Motor neuron (in vitro differentiated cells): ENCODE results near the gene MAP4K3. TPM values are rescaled to one million over a fixed set of nuclear protein-coding genes. Genes with fewer than 3 reads are reported as not detected.

Experiments used
- ATAC-seq, 8 experiments: fragments of 200-7000 bp; cut with Tn5 transposase; replicated peaks in 6 of 8; 2 replicates each; pipeline ENCODE4 v1.8.0; 2021; ENCODE audit warnings: mild to moderate bottlenecking in 8 of 8, moderate library complexity in 8 of 8
- H3K27ac ChIP-seq, 2 donors: fragments of 250-450 bp; sonication (Bioruptor Pico); 2 replicates each; pipeline ENCODE4 v1.9.0; 2021; ENCODE audit warnings: antibody characterized with exemption in 2 of 2, mild to moderate bottlenecking in 2 of 2, moderate library complexity in 1 of 2
- H3K4me1 ChIP-seq, 2 donors: fragments of 250-450 bp; sonication (Bioruptor Pico); replicated peaks in 1 of 2; 2 replicates each; pipeline ENCODE4 v1.6.1; 2021; ENCODE audit warnings: antibody characterized with exemption in 2 of 2, mild to moderate bottlenecking in 2 of 2, moderate library complexity in 1 of 2
- H3K4me3 ChIP-seq, 5 donors: fragments of 250-450 bp; sonication (Bioruptor Pico); 2 replicates each; pipeline ENCODE4 v1.9.0; 2021; ENCODE audit warnings: antibody characterized with exemption in 5 of 5, mild to moderate bottlenecking in 5 of 5, moderate library complexity in 4 of 5
- WGBS, 10 experiments: fragments of 450-650 bp; shearing (Covaris generic); methylation state at CpG; one replicate each; pipeline ENCODE4 v1.0.0; 2022; 5-methylcytosine and 5-hydroxymethylcytosine counted together
- in situ Hi-C, 9 experiments: fragments of 400-800 bp; cut with MboI; loops; one replicate each; pipeline ENCODE4 v1.15.0; 2021; ENCODE audit warnings: low sequenced_read_pairs in 9 of 9, low pct_unique_long_range_greater_than_20kb in 2 of 9; ENCODE audit not compliant: unreplicated experiment in 9 of 9
- total RNA-seq, 8 experiments: library from RNA; unstranded; fragments of 300-600 nt; gene quantifications; 2 replicates each; pipeline versions ENCODE4 v1.2.3 to v1.2.4, GENCODE V29; 2022

MAP4K3 gene
- total RNA-seq, 8 experiments from 2014 or later: 24.3 to 131 (median 31.4) TPM

DNA sequence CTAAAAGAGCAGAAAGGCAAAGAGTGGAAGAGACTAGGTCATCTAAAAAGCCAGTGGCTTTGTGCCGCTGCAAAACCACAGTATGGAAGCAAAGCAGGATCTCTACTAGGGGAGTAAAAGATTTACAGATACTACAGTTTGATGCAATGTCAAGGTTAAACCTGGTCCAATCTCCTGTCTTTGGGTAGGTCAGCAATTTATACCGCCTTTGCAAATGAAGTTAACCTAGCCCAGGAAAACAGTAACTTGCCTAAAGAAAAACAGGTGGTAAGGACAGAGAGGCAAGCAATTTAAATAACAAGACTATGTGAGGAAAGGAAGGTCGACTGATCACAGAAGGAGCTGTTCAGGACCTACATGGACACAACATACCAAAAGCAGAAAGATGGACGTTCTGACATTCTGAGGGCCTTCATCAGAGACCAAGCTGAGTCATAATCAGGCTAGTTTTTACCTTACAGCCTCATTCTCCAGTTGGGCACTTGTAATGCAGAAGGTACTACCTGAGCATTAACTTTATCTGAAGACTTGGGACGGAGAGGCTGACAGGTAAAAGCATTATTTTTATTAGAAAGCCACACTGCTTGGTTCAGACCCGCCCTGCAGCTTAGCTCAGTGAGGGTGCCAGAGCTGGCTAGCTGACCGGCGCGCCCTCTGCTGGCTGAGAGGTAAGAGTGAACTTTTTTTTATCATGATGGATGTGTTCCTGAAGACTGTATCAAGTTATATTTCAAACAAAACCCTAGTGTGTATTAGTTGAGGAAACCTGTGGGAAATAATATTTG lies 209.3 kb downstream of the MAP4K3 start:
- 0 to 60% (median 36%) methylated on average over 1 to 8 of the region's 9 CpGs; no CpG with 5 or more reads in 1 of the 10 experiments for WGBS, 10 experiments
- peak; percentile 73 to 92 (median 86) for ATAC-seq
- Histone ChIP-seq H3K4me3 (peak overlapping the region in 1 of 5 donors; percentile 8), H3K27ac (no peak overlapping the region), H3K4me1 (no peaks in the 10 kb centered on the region)
- in situ Hi-C loops: loop anchor here in 7 of 9 experiments (10.0 to 25.0 kb wide), 5 partner anchors 113 to 291 kb away; partner anchors contain the start of gene SOS1 (in 1 of the 7)

DNA sequence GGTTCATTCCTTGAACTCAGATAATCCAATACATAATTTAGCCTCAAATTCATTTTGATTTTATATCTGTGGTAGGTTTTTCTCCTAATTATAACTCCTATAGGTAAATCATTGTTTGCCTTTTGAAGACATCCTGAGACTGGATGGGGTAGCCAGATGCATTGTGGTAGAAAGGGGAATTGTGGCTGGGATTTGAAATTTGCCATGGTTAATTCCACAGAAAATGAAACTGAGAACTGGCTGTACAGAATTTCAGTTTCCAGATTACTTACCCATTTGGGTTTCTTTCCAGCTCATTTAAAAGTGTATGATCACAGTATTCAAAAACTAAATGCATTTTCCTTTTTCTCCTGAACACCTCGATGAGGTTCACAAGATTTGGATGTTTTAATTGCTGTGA lies 211.5 kb downstream of the MAP4K3 start:
- no peaks in the 10 kb centered on the region for H3K4me1 ChIP-seq
- WGBS, 10 experiments: 38 to 100% (median 79%) methylated on average over 1 of the region's 1 CpG; no CpG with 5 or more reads in 2 of the 10 experiments
- H3K27ac ChIP-seq: no peak overlapping the region
- ATAC-seq: no peak
- in situ Hi-C loops: loop anchor here in 7 of 9 experiments (10.0 to 25.0 kb wide), 5 partner anchors 111 to 288 kb away; partner anchors contain the start of gene SOS1 (in 1 of the 7)
- no peak overlapping the region for H3K4me3 ChIP-seq

- Histone ChIP-seq H3K4me1 (no peaks in the 10 kb centered on the region), H3K27ac (no peak overlapping the region), H3K4me3 (no peak overlapping the region)
- no peak for ATAC-seq
- 67 to 100% (median 78%) methylated on average over 1 of the region's 1 CpG for WGBS, 10 experiments
- in situ Hi-C loops: loop anchor here in 2 of 9 experiments (10.0 to 25.0 kb wide), 3 partner anchors 109 to 162 kb away; no protein-coding TSS in a partner anchor
Observed at GRCh38 chr2:39223909-39224308, 213.2 kb downstream of the MAP4K3 start.

DNA sequence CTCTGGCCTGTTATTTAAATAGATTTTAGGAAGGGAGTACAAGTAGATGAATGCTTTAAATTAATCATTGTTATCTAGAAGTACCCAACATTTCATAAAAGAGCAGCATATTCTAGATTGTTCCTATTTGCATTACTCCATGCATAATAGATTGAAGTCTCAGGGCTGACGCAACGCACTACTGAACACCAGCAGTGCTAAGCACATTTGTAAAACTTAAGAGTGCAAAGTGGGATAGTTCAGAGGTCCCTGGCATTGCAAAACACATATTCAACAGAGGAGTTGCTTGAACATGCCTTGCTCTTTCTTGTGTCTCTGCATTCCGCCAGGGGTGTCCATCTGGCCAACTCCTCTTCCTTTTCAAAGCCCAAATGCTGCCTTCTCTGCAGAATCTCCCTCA lies 215.6 kb downstream of the MAP4K3 start:
- no peak overlapping the region for H3K4me3 ChIP-seq
- H3K4me1 ChIP-seq: no peaks in the 10 kb centered on the region
- ATAC-seq: peak in 3 of 8 experiments; percentile 42 to 93 (median 66)
- in situ Hi-C loops: loop anchor here in 2 of 9 experiments (10.0 to 25.0 kb wide), 3 partner anchors 107 to 159 kb away; no protein-coding TSS in a partner anchor
- WGBS, 10 experiments: 73 to 100% (median 90%) methylated on average over 1 to 3 of the region's 3 CpGs; no CpG with 5 or more reads in 3 of the 10 experiments
- no peak overlapping the region for H3K27ac ChIP-seq

GRCh38 chr2:39220136-39220535 lies 216.9 kb downstream of the MAP4K3 start:
- Histone ChIP-seq H3K27ac (no peak overlapping the region), H3K4me3 (no peak overlapping the region), H3K4me1 (no peaks in the 10 kb centered on the region)
- ATAC-seq: no peak
- 74 to 100% (median 84%) methylated on average over 1 to 2 of the region's 2 CpGs; no CpG with 5 or more reads in 4 of the 10 experiments for WGBS, 10 experiments
- in situ Hi-C loops: loop anchor here in 2 of 9 experiments (10.0 to 25.0 kb wide), 3 partner anchors 105 to 158 kb away; no protein-coding TSS in a partner anchor

GRCh38 chr2:39218391-39218790 lies 218.7 kb downstream of the MAP4K3 start:
- 80 to 100% (median 95%) methylated on average over 1 to 5 of the region's 5 CpGs; no CpG with 5 or more reads in 6 of the 10 experiments for WGBS, 10 experiments
- H3K4me3 ChIP-seq: no peak overlapping the region
- in situ Hi-C loops: loop anchor here in 1 of 9 experiments (25.0 kb wide), 1 partner anchor 156 kb away; no protein-coding TSS in a partner anchor
- no peaks in the 10 kb centered on the region for H3K4me1 ChIP-seq
- ATAC-seq: no peak
- H3K27ac ChIP-seq: no peak overlapping the region

DNA sequence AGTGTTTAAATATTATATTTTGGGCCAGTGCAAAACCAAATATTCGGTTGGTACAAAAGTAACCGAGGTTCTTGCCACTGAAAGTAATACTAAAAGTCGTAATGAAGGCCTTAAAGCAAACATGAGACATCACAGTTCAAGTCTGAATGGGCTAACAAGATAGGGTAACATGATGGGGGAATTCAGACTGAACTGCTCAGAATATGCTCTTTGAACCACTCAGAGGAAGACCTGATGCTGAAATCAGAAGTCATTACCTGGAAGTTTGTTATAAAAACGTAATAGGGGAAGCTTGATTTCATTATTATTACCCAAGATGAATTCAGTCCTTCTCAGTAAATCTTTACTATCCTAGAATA lies 219.9 kb downstream of the MAP4K3 start:
- in situ Hi-C loops: loop anchor here in 1 of 9 experiments (25.0 kb wide), 1 partner anchor 155 kb away; no protein-coding TSS in a partner anchor
- Histone ChIP-seq H3K27ac (no peak overlapping the region), H3K4me3 (no peak overlapping the region), H3K4me1 (no peaks in the 10 kb centered on the region)
- no peak for ATAC-seq
- 48 to 81% (median 73%) methylated on average over 2 to 4 of the region's 4 CpGs; no CpG with 5 or more reads in 2 of the 10 experiments for WGBS, 10 experiments

DNA sequence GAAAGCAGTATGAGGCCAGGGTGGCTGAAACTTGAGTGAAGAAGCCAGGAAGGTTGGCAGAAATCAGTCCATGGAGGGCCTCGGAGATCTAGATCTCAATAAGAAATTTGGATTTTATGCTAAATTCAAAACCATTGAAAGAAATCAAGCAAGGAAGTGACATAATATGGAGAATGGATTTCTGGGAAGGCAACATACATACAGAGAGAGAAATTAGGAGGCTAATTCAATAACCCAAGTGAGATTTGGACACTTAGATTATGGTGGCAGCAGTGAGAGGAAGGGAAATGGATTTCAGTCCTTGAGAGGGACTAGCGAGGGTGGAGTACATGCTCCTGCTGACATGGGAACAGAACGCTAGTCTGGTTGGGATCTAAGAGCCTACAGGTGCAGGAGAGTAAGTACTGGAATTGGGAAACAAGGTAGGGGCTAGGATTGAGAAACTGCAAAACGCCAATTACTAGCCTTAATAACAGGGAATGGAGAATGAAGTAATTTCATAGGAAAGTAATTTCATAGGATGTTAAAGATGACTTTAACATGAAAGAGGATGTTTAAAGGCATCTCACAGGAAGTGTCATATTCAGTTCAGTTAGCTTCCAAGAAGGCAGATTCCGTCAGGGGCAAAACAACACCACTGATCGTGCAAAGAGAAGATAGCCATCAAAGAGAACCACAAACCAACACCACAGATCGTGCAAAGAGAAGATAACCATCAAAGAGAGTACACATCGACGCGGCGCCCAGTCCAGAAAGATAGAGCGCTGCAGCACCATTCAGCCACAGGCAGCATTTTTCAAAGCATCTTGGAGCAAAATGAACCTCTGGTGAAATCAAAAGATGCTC lies 220.5 kb downstream of the MAP4K3 start:
- no peak overlapping the region for H3K4me3 ChIP-seq
- 70 to 100% (median 82%) methylated on average over 2 to 12 of the region's 12 CpGs for WGBS, 10 experiments
- H3K4me1 ChIP-seq: no peaks in the 10 kb centered on the region
- H3K27ac ChIP-seq: no peak overlapping the region
- ATAC-seq: no peak
- in situ Hi-C loops: loop anchor here in 1 of 9 experiments (25.0 kb wide), 1 partner anchor 154 kb away; no protein-coding TSS in a partner anchor

DNA sequence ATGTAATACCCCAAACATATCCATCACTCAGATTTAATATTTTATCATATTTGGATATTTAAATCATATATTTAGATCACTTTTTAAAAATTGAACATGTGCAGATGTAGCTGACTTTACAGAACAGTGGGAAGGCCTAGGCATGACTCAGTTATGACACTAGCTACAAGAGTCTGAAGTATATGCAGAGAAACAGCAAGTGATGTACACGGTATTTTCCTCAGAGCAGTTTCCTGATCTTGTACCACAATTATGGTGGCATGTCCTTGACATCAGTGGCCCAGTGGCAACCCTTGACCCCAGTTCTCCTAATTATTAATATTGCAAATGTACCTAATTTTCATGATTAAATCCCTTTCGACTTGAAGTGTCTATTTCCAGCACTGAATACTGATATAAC lies 221.5 kb downstream of the MAP4K3 start:
- in situ Hi-C loops: loop anchor here in 1 of 9 experiments (25.0 kb wide), 1 partner anchor 153 kb away; no protein-coding TSS in a partner anchor
- Histone ChIP-seq H3K27ac (no peak overlapping the region), H3K4me3 (no peak overlapping the region), H3K4me1 (no peaks in the 10 kb centered on the region)
- 64 to 100% (median 91%) methylated on average over 1 to 2 of the region's 2 CpGs; no CpG with 5 or more reads in 1 of the 10 experiments for WGBS, 10 experiments
- ATAC-seq: no peak

DNA sequence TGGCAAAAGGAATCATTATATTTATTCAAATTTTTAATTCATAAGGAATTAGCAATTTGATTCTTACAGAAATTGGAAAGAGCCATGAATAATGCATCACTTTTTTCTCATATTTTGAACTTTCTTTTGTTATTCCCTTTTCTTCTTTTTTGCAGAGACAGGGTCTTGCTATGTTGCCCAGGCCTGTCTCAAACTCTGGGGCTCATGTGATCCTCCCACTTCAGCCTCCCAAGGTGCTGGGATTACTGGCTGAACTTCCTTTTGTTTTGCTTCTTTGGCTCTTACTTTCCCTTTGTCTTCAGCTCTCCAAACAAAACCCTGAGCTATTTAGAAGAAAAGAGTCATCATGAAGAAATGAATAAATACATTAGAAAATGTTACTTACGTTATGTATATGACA lies 224.1 kb downstream of the MAP4K3 start:
- Histone ChIP-seq H3K27ac (no peak overlapping the region), H3K4me1 (no peaks in the 10 kb centered on the region), H3K4me3 (no peak overlapping the region)
- 86 to 100% (median 91%) methylated on average over 1 of the region's 1 CpG; no CpG with 5 or more reads in 2 of the 10 experiments for WGBS, 10 experiments
- no peak for ATAC-seq
- in situ Hi-C loops: loop anchor here in 1 of 9 experiments (25.0 kb wide), 1 partner anchor 151 kb away; no protein-coding TSS in a partner anchor

- in situ Hi-C loops: loop anchor here in 1 of 9 experiments (25.0 kb wide), 1 partner anchor 149 kb away; no protein-coding TSS in a partner anchor
- no peaks in the 10 kb centered on the region for H3K4me1 ChIP-seq
- no peak for ATAC-seq
- no peak overlapping the region for H3K27ac ChIP-seq
- WGBS, 10 experiments: 17 to 100% (median 80%) methylated on average over 1 of the region's 1 CpG; no CpG with 5 or more reads in 1 of the 10 experiments
- H3K4me3 ChIP-seq: no peak overlapping the region
Observed at GRCh38 chr2:39210846-39211245, 226.2 kb downstream of the MAP4K3 start.

DNA sequence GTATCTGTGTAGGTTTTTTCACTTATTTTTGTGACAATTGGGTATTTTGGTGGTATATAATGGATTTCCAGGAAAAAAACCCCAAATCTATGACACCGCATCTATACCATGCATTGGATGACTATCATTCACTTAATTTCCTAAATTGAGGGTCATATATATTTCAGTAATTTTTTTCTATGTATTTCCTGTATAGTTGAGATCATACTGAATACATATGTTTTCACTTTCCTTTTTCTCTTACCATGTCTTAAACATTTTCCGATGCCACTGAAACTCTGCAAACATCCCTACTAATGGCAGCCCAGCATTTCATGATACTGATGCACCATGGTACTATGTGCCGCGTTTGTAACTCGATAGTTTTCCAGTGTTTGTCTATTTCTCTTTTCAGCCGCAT lies 233.7 kb downstream of the MAP4K3 start:
- in situ Hi-C loops: loop anchor here in 1 of 9 experiments (25.0 kb wide), 1 partner anchor 141 kb away; no protein-coding TSS in a partner anchor

More for the DNA sequence above, 233.7 kb downstream of the MAP4K3 start:
- ATAC-seq: no peak
- H3K4me3 ChIP-seq: no peak overlapping the region
- H3K4me1 ChIP-seq: peaks cover 0 to 2% of the 10 kb centered on the region in 2 donors
- H3K27ac ChIP-seq: no peak overlapping the region
- WGBS, 10 experiments: 56 to 97% (median 89%) methylated on average over 3 to 6 of the region's 6 CpGs; no CpG with 5 or more reads in 2 of the 10 experiments
